ENCODE data around the gene GDF10.

GDF10 gene

GRCh38 chr10:47262606-47263533 is 37.1 kb upstream of the GDF10 start:
- TF ChIP-seq CTCF (IDR thresholded peaks at IDR 0.05) (no peak), ZFX (IDR thresholded peaks at IDR 0.05; ENCODE audit: borderline replicate concordance) (no peak)
- H3K27ac ChIP-seq = no peak overlapping the region

- H3K27ac ChIP-seq = no peak overlapping the region
- no peak for TF ChIP-seq CTCF (IDR thresholded peaks at IDR 0.05)
These were observed 35.2 kb upstream of the GDF10 start for GRCh38 chr10:47264797-47265281.

DNA sequence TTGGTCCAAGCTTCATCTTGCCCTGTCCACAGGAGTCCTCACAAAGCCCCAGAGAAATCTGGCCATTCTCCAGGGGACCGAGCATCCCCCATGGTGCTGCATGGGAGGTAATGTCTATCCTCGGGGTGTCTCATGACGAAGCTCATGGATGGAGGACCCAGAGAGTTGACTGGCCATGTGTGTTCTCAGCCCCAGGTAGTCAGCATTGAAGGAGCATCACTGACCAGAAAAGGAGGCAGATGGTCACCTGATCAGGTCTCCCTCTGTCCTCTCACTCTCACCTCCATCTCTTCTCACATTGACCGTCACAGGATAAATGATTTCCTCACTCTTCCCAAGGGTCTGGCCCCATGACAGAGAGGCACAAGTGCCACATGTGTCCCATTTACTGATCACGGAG is 33.4 kb upstream of the GDF10 start:
- TF ChIP-seq ZFX (IDR thresholded peaks at IDR 0.05; ENCODE audit: borderline replicate concordance) = no peak
- no peak for TF ChIP-seq CTCF (IDR thresholded peaks at IDR 0.05)

DNA sequence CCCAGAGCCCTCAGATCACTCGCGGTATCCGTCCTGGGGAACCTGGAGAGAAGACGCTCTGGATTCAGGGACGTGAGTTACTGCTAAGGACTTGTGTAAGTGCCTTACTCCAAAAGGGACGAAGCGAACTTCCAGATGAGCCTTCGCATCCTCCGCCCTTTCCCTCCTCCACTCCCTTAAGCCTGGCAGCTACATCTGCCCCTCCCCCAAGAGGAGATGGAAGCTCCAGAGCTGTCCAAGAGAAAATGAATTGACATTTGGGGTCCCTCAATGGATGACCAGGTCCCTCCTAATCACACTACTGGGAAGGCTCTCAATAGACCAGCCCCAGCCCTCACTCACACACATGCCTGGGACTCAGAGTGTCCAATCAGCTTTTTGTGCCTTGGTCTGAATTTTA is 31.3 kb upstream of the GDF10 start:
- TF ChIP-seq CTCF (IDR thresholded peaks at IDR 0.05) (no peak), ZFX (IDR thresholded peaks at IDR 0.05; ENCODE audit: borderline replicate concordance) (no peak)
- no peak overlapping the region for H3K27ac ChIP-seq

More for the DNA sequence above, 33.4 kb upstream of the GDF10 start:
- H3K27ac ChIP-seq = no peak overlapping the region

DNA sequence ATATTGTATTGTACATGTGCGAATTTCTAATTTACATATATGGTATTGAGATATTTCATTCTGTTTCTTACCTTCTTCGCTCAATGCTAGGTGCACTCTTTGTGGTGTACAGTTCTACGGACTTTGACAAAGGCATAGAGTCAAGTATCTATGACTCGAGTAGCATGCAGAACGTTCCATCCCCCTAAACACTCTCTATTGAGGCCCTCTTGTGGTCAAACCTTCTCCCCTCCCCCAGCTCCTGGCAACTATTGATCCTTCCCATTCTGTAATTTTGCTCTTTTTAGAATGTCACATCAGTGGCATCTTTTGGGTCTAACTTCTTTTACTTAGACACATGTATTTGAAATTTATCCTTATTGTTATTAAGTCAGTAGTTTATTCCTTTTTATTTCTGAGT is 30.7 kb upstream of the GDF10 start:
- TF ChIP-seq ZFX (IDR thresholded peaks at IDR 0.05; ENCODE audit: borderline replicate concordance) (no peak), CTCF (IDR thresholded peaks at IDR 0.05) (peak; percentile 18; the same call in 1 of the 2 replicates)
- no peak overlapping the region for H3K27ac ChIP-seq

- H3K27ac ChIP-seq = no peak overlapping the region
- TF ChIP-seq ZFX (IDR thresholded peaks at IDR 0.05; ENCODE audit: borderline replicate concordance) (no peak), CTCF (IDR thresholded peaks at IDR 0.05) (no peak)
These were observed 23.9 kb upstream of the GDF10 start for GRCh38 chr10:47276071-47276470.
